NCI-H82 (cell line): ENCODE results near the gene BCOR.
A peak's percentile ranks its signal among the peaks of the same experiment; 100 is the strongest.

Source experiments
- DNase-seq: peaks from one replicate; lab custom pipeline; 2025; lab: John Stamatoyannopoulos, UW

BCOR gene

GRCh38 chrX:40098264-40099054 is 701 bp upstream of the BCOR start:
- peak; percentile 87 for DNase-seq

DNA sequence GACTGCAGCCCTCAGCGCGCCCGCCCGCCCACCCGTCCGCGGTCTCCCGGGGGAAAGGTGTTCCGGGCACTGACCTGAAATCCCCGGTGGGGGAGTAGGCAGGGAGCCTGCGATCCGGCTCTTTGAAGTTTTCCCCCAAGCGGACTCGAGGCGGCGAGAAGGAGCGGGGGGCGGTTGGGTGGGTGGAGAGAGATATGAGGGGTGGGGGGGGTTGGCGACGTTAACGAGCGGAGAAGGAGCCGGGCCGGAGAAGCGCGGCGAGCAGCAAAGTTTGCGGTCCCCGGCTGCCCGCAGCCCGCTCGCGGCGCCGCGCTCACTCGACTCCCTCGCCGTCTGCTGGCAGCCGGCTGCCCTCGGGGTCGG is 636 bp downstream of the BCOR start:
- no peak for DNase-seq

- DNase-seq: peak; percentile 52
These were observed 1.2 kb downstream of the BCOR start for GRCh38 chrX:40096395-40097091.

DNA sequence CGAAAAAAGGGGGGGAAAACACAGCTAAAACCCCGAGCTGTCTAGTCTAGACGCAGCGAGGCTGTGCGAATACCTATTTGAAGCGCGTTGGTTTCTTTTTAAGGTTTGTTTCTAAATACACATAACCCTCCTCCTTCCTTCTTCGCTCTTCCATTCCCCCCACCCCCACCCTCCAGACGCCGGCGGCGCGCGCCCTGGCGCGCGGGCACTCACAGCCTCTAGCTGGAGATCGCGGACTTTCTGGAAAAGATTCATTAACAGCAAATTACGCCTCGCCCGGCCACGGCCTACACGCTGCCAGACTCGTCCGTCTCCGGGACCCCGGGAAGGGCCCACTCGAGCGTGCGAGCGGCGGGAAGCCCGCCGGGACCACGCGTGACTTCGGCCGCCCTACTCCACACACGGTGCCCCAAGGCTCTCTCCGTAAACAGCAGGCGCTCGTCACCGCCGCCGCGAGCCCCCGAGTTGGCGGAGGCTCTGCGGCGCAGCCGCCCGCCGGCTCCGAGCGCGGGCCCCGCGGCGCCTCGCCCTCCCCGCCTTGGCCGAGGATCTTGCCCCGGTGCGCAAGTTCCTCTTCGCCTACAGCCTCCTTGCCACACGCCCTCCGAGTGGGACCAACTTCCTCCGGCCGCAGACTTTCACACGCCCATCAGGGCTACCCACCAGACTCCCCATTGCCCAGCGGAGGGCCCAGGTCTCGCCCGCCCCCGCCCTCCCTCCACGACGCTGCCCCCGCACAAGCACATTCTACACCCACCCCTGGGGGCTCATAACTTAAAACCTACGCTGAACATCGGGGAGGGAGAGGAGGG is 2.0 kb downstream of the BCOR start:
- DNase-seq: peak; percentile 52

DNA sequence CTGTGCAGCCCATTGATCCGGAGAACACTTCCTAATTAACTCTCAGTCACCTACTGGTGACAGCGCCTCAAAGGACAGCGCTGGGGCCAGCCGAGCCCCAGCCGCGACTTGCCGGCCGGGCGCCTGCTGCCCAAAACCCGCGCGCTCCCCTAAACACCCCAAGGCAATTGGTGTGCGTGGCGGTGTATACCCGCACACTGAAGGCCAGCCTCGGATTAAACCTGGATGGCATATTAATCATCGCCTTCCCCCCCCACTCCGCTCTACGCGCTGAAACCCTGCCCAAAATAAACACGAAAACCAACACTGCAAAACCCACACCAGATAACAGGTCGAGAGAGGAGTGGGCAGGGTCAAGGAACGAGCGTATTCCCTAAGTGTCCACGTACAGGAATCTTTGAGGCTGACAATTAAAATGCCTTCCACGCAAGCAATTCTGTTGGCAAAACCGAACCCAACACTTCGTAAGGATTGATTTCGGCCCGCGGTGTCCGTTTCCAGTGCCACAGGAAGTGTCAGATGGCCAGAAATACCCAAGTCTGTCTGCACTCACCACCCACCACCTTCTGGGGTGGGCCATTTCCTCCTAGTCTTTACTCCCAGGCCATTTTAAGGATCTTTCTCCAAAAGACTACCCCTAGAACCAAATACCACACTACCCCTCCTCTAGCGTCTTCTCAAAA is 2.7 kb downstream of the BCOR start:
- DNase-seq: peak; percentile 55

- peak; percentile 90 for DNase-seq
These were observed 3.5 kb downstream of the BCOR start for GRCh38 chrX:40094041-40094899.

DNA sequence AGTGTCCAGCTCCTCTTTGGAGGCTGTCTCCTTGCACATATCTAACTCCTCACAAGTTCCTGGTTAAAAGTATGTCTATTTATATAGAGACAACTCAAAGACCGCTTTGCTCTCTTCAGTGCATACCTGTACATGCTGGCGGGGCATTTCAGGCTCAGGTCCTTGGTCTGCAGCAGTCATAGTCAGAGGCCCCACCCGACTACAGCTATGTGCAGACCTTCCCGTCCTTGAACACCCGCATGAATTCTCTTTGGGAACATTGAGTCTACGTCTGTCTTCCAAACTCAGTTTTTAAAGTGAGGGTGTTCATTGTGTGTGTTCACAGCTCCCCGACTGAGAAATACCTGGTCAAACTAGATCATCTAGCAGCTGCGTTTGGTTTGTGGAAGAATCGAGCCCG is 4.2 kb downstream of the BCOR start:
- no peak for DNase-seq

GRCh38 chrX:40092808-40093435 is 4.8 kb downstream of the BCOR start:
- DNase-seq: no peak

- DNase-seq: no peak
These were observed 5.9 kb downstream of the BCOR start for GRCh38 chrX:40091691-40092421.

DNA sequence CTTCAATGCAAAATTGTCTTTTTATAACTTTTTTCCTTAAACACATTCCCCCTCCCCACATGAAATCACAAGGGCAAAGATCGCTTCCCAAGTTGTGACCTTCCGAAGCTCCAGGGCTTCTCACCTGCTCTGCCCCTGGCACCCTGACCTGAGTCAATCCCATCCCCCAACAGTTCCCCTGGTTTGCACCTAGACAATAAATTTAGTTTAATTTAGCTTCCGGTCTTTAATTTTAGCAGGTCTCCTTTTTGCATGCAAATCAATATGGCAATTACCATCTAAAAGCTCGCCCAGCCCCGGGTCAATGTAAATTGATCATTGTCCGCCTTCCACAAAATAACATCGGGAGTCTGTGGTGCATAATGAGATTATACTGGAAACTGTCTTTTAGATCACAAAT is 6.8 kb downstream of the BCOR start:
- DNase-seq: no peak

- no peak for DNase-seq
These were observed 7.5 kb downstream of the BCOR start for GRCh38 chrX:40090050-40090804.

DNA sequence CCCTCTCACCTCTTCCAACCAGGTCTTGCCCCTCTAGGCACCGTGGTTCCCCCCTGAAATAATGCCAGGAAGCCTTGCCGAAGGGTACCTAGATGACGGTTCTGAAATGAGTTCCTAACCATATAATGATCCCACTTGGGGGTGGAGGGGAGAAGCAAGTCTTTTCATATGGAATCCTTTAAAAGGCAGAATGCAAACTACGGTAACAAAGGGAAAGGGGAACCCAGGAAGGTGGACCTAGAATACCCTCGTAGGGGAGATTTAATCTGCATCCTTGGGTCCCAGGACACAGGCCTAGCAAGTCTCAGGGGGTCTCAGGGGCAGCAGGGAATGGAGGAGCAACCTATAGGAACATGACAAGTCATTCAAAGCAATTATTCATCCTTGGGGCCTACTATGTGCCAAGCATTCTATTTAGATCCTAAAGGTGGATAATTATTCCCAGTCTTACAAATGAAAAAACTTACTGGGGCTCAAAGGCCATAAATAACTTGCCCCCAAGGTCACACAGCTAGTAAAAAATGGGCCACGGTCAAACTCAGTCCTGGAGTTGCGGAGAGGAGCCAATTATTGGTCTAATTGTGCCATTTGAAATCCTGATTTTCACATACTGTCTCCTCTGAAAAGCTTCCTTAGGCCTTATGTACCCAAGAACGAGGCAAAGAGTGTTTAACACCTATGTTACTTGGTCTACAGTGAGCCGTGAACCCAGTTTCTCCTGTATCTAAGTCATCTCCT is 8.8 kb downstream of the BCOR start:
- no peak for DNase-seq

GRCh38 chrX:40088299-40088625 is 9.5 kb downstream of the BCOR start:
- no peak for DNase-seq

- DNase-seq: no peak
These were observed 10.1 kb downstream of the BCOR start for GRCh38 chrX:40087425-40088298.

DNA sequence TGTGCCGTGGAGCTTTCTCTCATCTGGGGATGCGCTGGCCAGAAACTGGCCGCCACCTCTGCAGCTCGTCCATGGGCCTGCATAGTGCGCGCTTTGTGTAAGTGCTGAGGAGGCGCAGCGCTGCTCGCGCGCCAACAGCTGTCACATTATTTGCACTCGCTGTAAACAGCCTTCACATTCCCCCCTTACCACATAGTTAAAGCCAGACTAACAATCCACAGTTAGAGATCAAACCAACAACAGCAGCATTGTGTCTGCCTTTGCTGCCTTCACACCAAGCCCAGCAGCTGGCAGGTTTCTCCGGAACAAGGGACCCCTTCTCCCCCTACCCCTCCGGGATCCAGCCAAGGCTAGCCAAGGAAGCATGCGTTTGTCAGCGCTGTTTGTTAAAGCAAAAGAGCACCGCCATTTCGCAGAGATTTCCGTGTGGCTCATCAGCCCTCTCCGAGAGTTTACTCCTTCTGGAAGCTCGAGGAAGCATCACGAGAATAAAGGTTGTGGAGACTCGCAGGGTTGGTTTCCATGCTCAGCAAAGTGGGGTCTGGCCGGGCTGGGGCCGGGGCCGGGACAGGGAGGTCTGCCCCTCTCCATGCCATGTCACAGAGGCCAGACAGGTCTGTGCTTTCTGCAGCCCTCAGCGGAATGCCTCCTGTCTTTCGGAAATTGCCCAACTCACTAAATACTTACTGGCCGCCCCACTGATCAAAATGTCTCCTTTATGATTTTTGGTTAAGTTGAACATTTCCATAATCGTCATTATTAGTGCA is 11.0 kb downstream of the BCOR start:
- peak; percentile 27 for DNase-seq

DNA sequence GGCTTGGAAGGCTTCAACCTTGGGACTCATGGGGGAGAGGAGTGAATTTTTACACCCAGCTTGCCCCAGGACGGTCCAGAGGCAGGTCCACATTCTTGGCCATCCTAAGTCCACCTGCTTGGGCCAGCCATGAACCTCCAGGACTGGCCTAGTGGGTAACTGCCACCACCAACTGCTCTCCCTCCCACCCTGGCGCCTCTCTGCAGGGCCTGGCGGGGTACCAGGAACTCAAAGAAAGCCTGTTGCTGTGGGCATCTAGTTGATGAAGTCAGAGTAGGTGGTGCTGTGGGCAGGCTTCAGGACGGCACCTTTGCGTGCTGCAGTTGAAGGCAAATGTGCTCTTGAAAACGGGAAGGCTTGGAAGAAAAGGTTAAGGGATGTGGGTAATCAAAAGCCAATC is 12.0 kb downstream of the BCOR start:
- no peak for DNase-seq

GRCh38 chrX:40085102-40085551 is 12.6 kb downstream of the BCOR start:
- DNase-seq: no peak
